Body of pancreas (tissue), 4 donors: ENCODE data around the gene SMTNL2. TPM values are rescaled to one million over a fixed set of nuclear protein-coding genes. Genes with fewer than 3 reads are reported as not detected.
A peak's percentile ranks its signal among the peaks of the same experiment; 100 is the strongest.

ENCODE experiments used
- ATAC-seq: fragments of 150-250 bp; one replicate; pipeline ENCODE4 v1.9.1; 2016
- DNase-seq, 4 donors: peaks; one replicate each; pipeline ENCODE4 v3.0.0-alpha.2; 2019
- H3K27ac ChIP-seq, 4 donors: fragments of 200-600 bp; sonication (generic); 1 replicate in 3 of 4; 2 replicates in 1 of 4; pipeline versions ENCODE4 v1.5.1 to v1.6.1; 2016 to 2019; ENCODE audit warnings: mild to moderate bottlenecking in 1 of 4, mixed read lengths in 1 of 4, moderate library complexity in 1 of 4
- H3K27me3 ChIP-seq, 2 donors: fragments of 200-600 bp; sonication (generic); one replicate each; pipeline ENCODE4 v1.6.0; 2016; ENCODE audit warnings: mild to moderate bottlenecking in 1 of 2
- H3K36me3 ChIP-seq, 2 donors: fragments of 200-600 bp; sonication (generic); replicated peaks in 1 of 2; 2 replicates each; pipeline ENCODE4 v1.5.1; 2016; ENCODE audit warnings: low read depth in 2 of 2; ENCODE audit not compliant: insufficient read depth in 1 of 2
- H3K4me1 ChIP-seq: fragments of 200-600 bp; sonication (generic); one replicate; pipeline ENCODE4 v1.6.0; 2016
- H3K4me3 ChIP-seq, 2 donors: fragments of 200-600 bp; sonication (generic); 1 replicate in 1 of 2; 2 replicates in 1 of 2; pipeline ENCODE4 v1.5.1; 2016 to 2019
- H3K9me3 ChIP-seq, 3 donors: fragments of 200-600 bp; sonication (generic); 1 replicate in 2 of 3; 2 replicates in 1 of 3; pipeline ENCODE4 v1.5.1; 2016
- CTCF ChIP-seq, 7 experiments: fragments of 450-650 bp in 4 of 7; fragments of 200-600 bp in 3 of 7; sonication (generic) in 3 of 7; IDR thresholded peaks; one replicate each; pipeline ENCODE4 v1.5.1; 2016 to 2019; ENCODE audit warnings: antibody characterized with exemption in 7 of 7
- POLR2A ChIP-seq, 3 donors: fragments of 450-650 bp; IDR thresholded peaks; one replicate each; pipeline ENCODE4 v1.6.1; 2016; ENCODE audit warnings: antibody characterized with exemption in 3 of 3, mild to moderate bottlenecking in 2 of 3
- WGBS, 2 donors: methylation state at CpG; one replicate each; pipeline ENCODE4 v1.1.5; 2017; 5-methylcytosine and 5-hydroxymethylcytosine counted together
- intact Hi-C: fragments of 100-400 bp; cut with DNase I; formaldehyde crosslinking; loops from one replicate; pipeline ENCODE4 v1.15.1; 2023
- total RNA-seq, 2 donors: library from RNA; depleted of rRNA; stranded (reverse); fragments of >200 nt; gene quantifications; one replicate each; pipeline ENCODE4 v1.1.0, GENCODE V29; 2016

Gene SMTNL2
- total RNA-seq, 2 donors from 2014 or later, result 0.33 to 0.78 TPM

DNA sequence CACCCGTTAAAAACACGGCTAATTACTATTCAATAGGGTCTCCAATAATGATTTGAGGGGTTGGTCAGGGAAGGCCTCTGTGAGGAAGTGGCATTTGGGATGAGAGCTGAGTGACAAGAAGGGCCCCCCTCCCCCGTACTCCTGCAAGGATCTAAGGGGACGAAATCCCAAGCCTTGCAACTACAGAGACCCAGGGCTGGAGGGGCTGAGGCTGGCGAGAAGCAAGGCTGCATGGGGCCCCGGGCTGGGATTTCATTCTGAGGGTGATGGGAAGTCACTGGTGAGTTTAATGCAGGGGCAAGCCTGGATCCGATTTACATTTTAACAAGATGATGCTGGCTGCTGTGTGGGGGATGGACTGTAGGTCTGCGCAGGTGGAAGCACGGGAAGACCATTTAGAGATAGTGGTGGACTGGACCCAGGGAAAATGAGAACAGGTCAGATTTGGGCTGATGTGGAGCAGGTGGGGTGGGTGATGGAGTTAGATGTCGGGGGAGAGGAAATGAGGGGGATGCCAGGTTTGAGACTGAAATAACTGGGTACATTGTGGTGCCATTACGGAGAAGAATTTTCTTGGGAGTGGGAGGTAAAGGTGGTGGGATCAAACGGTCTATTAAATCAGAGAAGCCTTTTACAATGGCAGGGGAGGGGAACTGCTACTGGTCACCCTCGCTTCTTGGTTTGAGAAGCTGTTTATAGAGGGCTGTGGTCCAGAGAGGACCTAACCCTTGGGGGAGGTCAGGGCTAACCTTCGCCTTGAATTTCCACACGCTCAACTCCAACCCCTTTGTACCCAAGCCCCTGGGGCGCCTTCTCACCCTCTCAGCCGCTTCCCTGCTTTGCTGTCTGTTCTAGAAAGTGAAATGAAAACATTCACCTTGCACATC is 28.2 kb upstream of the SMTNL2 start:
- 61 to 62% methylated on average over 17 of the region's 17 CpGs for WGBS, 2 donors
- peaks cover 7 to 14% of the 10 kb centered on the region in 2 donors for H3K36me3 ChIP-seq
- H3K4me1 ChIP-seq, result peaks cover 53% of the 10 kb centered on the region
- H3K4me3 ChIP-seq, result peak overlapping the region; percentile 34 to 77
- H3K27ac ChIP-seq, result peak overlapping the region in 3 of 4 donors; percentile 42 to 88 (median 81)
- H3K9me3 ChIP-seq, result no peaks in the 10 kb centered on the region
- no peak for TF ChIP-seq POLR2A (IDR thresholded peaks at IDR 0.05)
- TF ChIP-seq CTCF (IDR thresholded peaks at IDR 0.05), result no peak
- H3K27me3 ChIP-seq, result no peaks in the 10 kb centered on the region
- intact Hi-C loops, result no loop called here
- ATAC-seq, result no peak
- DNase-seq, result no peak

DNA sequence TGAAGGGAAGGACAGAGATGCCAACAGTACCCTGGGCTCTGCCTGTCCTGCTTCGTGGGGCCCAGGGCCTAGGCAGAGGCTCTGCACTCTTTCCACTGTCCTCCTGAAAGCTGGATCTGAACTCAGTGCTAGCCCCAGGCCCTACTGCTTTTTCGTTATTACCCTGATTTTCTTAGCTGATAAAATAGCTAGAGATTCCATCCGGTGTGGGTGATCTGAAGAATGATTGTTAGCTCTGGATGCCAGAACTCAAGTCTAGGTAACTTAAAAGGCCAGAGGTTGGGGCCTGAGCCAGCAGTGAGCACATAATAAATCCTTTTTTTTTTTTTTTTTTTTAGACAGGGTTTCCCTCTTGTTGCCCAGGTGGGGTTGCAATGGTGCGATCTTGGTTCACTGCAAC is 27.3 kb upstream of the SMTNL2 start:
- Histone ChIP-seq H3K27ac (no peak overlapping the region), H3K9me3 (no peaks in the 10 kb centered on the region), H3K4me3 (no peak overlapping the region), H3K27me3 (no peaks in the 10 kb centered on the region), H3K36me3 (peaks cover 2 to 6% of the 10 kb centered on the region in 2 donors), H3K4me1 (peaks cover 53% of the 10 kb centered on the region)
- TF ChIP-seq POLR2A (IDR thresholded peaks at IDR 0.05) (no peak), CTCF (IDR thresholded peaks at IDR 0.05) (no peak)
- DNase-seq (no peak), ATAC-seq (no peak)
- intact Hi-C loops, result no loop called here
- 65 to 74% methylated on average over 4 of the region's 4 CpGs for WGBS, 2 donors

- H3K4me3 ChIP-seq, result no peak overlapping the region
- H3K27me3 ChIP-seq, result no peaks in the 10 kb centered on the region
- H3K27ac ChIP-seq, result no peak overlapping the region
- ATAC-seq (no peak), DNase-seq (no peak)
- H3K36me3 ChIP-seq, result peaks cover 0 to 2% of the 10 kb centered on the region in 2 donors
- TF ChIP-seq CTCF (IDR thresholded peaks at IDR 0.05) (no peak), POLR2A (IDR thresholded peaks at IDR 0.05) (no peak)
- intact Hi-C loops, result no loop called here
- no peaks in the 10 kb centered on the region for H3K9me3 ChIP-seq
- WGBS, 2 donors, result 86 to 87% methylated on average over 6 of the region's 6 CpGs
- H3K4me1 ChIP-seq, result peaks cover 53% of the 10 kb centered on the region
Observed at GRCh38 chr17:4557626-4558346, 26.5 kb upstream of the SMTNL2 start.

- intact Hi-C loops, result no loop called here
- Histone ChIP-seq H3K27ac (peak overlapping the region in 1 of 4 donors; percentile 81), H3K36me3 (no peaks in the 10 kb centered on the region), H3K27me3 (no peaks in the 10 kb centered on the region), H3K9me3 (no peaks in the 10 kb centered on the region), H3K4me1 (peaks cover 53% of the 10 kb centered on the region), H3K4me3 (no peak overlapping the region)
- WGBS, 2 donors, result 83 to 95% methylated on average over 4 to 17 of the region's 24 CpGs
- no peak for TF ChIP-seq POLR2A (IDR thresholded peaks at IDR 0.05)
- TF ChIP-seq CTCF (IDR thresholded peaks at IDR 0.05), result no peak
- no peak for ATAC-seq
- DNase-seq, result peak in 1 of 4 donors; percentile 15
Observed at GRCh38 chr17:4558347-4558971, 25.9 kb upstream of the SMTNL2 start.
